K562 treated with DMSO at 1 percent for 4 hours (cell line): Measurements from ENCODE around the gene MANSC1. TPM values are rescaled to one million over a fixed set of nuclear protein-coding genes. Genes with fewer than 3 reads are reported as not detected.

ENCODE experiments used
- total RNA-seq: library from RNA; unstranded; fragments of 300-600 nt; gene quantifications from 2 replicates; pipeline ENCODE4 v1.2.3, GENCODE V29; 2022; ENCODE audit not compliant: insufficient read depth

MANSC1 gene
- total RNA-seq: 3.6 and 6.5 TPM in 2 replicates

DNA sequence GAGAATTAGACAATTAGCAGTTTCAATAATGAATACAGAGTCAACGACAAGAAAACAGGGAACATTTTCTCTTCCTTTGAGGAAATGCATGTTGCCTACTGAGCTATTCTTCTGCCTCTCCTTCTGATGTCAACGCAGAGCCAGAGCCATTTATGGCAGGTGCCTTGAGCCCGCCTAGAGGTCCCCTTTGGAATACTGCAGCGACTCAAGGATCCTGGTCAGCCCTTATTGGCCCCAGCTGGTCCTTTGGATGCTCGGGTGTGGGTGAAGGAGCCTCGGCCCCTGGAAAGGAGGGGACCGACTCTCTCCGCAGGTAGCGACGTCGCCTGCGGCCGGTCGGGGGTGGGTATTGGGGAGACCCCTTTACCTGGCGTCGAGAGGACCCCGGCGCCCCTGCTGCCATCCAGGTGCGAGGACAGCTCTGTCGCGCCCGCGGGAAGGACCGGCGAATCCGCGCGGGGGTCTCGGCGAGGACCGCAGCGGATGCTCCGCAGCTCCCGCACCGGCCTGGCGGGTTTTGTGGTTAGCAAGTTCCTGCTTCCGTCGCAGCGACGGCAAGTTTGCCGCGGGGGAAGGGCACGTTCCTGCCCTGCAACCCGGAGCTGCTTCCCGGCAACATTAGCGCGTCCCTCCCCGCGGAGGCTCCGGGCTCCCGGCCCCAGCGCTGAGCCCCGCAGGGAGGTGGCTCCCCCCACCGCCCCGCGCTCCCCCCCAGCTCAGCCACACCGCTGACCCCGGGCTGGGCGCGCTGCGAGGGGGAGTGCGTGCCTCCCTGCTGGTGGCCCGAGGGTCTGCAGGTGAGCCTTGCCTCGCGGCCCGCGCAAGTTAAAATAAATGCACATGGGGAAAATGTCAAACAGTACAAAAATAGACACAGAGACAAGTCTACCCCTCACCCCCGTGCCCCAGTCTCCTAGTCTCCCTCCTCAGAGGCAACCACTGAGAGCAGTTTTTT, at the start of gene MANSC1:
TSS of gene MANSC1 (minus strand) at position 532 of the 955 bp plus-strand sequence. CDS start 6,928 bp downstream, outside the sequence.

DNA sequence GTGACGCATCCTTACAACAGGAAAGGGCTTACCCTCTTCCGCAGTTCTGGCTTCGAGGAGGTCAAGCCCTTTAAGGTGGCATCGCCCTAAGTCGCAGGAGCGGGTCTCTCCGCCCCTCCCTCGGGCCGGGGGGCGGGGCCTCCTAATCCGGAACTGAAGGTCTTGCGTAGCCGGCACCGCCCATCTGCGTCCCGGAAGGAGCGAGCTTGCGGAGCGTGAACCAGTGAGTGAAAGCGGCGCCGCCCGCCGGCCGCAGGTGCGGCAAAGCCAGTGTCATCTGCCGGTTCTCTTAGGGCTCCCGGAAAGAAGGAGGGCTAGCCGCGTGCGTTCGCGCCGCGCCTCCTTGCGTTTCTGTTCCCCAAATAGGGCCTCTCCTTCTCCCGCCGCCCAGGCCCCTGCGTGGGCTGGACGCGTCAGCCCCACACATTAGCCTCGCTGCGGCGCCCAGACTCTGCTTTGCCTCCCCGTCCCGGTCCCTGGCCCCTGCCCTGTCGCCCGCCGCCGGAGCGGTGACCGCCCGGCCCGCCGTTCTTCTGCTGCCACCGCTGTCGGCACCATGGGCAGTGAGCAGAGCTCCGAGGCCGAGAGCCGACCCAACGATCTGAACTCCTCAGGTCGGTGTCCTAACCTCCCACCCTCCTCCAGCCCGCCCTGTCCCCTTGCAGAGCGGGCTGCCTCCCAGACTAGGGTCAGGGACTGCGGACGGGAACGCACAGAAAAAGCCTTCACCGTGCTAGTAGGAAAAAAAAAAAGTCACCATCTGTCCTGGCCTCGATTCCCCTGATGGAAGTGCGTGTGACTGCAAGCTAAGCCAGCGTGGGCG, 7.1 kb upstream of the MANSC1 start, which contains the start of gene BORCS5:
TSS of gene BORCS5 (plus strand) at position 183 of the 823 bp plus-strand sequence. CDS start at position 557, 374 bp downstream.

Other genes starting within 250 kb of the MANSC1 start
- 6.9 and 8.0 TPM in 2 replicates for gene LRP6, start 83.2 kb downstream of the MANSC1 start, total RNA-seq
- 2.0 and 3.2 TPM in 2 replicates for gene BORCS5, start 6.8 kb upstream of the MANSC1 start, total RNA-seq
- 3.5 and 4.8 TPM in 2 replicates for gene DUSP16, start 212.6 kb upstream of the MANSC1 start, total RNA-seq